Astrocyte of the cerebellum (primary cell): ENCODE data around the gene GCNT1.

ENCODE experiments used
- DNase-seq: peaks from one replicate; pipeline ENCODE4 v3.0.0-alpha.2; 2011; ENCODE audit warnings: low read depth
- H3K4me3 ChIP-seq: 2 replicates; pipeline ENCODE4 v1.5.1; 2011; ENCODE audit warnings: mild to moderate bottlenecking, low read depth, low read length, moderate library complexity
- in situ Hi-C: cut with HindIII; loops from 2 replicates; pipeline ENCODE4 v1.10.0; 2017; ENCODE audit warnings: low sequenced_read_pairs
- TF ChIP-seq, protein P1 (sequence below): IDR thresholded peaks from 2 replicates; pipeline ENCODE4 v1.5.1; 2012; ENCODE audit warnings: low read length, low read depth, moderate library complexity, mild to moderate bottlenecking; ENCODE audit errors: missing control alignments

The GCNT1 gene

DNA sequence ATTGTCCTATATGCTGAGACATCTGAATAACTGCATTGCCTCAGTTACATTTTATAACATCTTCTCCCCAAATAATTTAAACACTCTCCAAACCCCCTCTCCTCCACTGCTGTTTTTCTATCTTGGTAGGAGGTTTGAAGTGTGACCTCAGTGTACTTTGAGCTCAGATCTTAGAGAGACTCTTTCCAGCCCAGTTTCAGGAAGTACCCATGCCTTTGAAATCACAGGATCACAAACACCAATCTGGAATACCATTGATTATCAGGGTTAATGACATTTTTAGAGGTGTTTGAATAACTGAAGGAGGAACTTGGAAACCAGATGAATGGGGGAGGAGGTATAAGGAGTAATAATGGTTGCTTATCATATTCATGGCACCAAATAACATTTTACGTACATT lies 93.2 kb downstream of the GCNT1 start:
- in situ Hi-C loops: no loop called here
- H3K4me3 ChIP-seq: no peak overlapping the region
- TF ChIP-seq, protein P1, sequence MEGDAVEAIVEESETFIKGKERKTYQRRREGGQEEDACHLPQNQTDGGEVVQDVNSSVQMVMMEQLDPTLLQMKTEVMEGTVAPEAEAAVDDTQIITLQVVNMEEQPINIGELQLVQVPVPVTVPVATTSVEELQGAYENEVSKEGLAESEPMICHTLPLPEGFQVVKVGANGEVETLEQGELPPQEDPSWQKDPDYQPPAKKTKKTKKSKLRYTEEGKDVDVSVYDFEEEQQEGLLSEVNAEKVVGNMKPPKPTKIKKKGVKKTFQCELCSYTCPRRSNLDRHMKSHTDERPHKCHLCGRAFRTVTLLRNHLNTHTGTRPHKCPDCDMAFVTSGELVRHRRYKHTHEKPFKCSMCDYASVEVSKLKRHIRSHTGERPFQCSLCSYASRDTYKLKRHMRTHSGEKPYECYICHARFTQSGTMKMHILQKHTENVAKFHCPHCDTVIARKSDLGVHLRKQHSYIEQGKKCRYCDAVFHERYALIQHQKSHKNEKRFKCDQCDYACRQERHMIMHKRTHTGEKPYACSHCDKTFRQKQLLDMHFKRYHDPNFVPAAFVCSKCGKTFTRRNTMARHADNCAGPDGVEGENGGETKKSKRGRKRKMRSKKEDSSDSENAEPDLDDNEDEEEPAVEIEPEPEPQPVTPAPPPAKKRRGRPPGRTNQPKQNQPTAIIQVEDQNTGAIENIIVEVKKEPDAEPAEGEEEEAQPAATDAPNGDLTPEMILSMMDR: no peak
- no peak for DNase-seq

DNA sequence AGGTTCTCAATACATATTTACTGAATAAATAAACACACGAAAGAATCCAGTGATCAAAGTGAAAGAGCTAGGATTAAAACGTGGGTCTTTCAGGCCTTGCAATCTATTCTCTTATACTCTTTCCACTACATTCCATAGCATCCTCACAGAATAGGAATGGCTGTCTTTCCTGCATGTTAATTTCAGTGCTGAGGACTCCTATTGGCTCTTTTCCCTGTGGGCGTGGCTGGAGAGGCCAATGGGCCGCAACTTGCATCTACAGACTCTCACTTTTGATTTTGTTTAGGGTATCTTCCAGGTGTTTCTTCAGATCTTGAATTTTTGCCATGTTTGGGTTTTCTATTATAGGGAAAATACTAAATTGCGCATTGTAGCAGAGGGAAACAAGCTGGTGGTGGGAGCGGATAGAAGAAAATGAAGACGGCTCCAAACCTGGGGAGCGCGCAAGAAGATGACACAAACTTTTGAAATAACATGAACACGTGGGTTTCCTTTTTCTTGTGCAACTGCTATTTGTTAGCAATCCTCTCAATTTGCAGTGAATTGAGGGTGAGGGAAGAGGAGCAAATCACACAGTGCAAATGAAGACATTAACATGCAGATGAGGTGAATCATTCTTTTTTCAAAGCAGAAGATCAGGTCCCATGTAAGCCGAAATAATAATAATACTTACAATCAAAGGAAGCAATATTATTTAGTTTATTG lies 93.9 kb downstream of the GCNT1 start:
- in situ Hi-C loops: no loop called here
- H3K4me3 ChIP-seq: no peak overlapping the region
- DNase-seq: no peak

DNA sequence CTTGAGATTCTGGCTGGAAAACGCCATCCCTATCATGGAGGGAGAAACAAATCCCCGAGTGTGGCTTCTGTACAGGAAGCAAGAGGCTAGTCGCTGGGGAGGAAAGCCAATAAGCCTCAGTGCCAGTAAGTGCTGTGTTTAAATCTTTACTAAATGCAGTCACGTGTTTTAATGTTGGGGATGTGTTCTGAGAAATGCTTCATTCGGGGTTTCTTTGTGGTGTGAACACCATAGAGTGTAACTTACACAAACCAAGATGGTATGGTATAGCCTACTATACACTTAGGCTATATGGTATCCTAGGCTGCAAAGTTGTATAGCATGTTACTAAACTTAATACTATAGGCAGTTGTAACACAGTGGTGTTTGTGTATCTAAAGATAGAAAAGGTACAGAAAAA lies 94.7 kb downstream of the GCNT1 start:
- no peak for DNase-seq
- in situ Hi-C loops: no loop called here
- TF ChIP-seq, protein P1: no peak
- H3K4me3 ChIP-seq: no peak overlapping the region

More for the DNA sequence above, 93.9 kb downstream of the GCNT1 start:
- TF ChIP-seq, protein P1: no peak
